H1 (cell line): Measurements from ENCODE around the gene WFDC1. TPM values are rescaled to one million over a fixed set of nuclear protein-coding genes. Genes with fewer than 3 reads are reported as not detected.

Source experiments
- CTCF ChIA-PET: fragments of 300-600 bp; sonication (Branson Sonifier 250); formaldehyde crosslinking; loops from one replicate; lab custom pipeline; 2021; ENCODE audit not compliant: partially characterized antibody; lab: Charles Lee
- POLR2A ChIA-PET: fragments of 300-600 bp; sonication (Branson Sonifier 250); formaldehyde crosslinking; loops from one replicate; lab custom pipeline; 2021; ENCODE audit warnings: inconsistent platforms; ENCODE audit not compliant: partially characterized antibody; lab: Charles Lee
- DNase-seq, 2 experiments: peaks; one replicate each; pipeline versions ENCODE4 v3.0.0 to v3.0.0-alpha.2; 2010 to 2022; ENCODE audit warnings: low spot score in 2 of 2, low read depth in 1 of 2, mixed read lengths in 1 of 2
- FAIRE-seq: peaks from 2 replicates; lab custom pipeline; 2011; peaks lifted over from hg19 to GRCh38; lab: Jason Lieb, UNC
- H2AFZ ChIP-seq: 2 replicates; pipeline ENCODE4 v1.8.1; 2012; ENCODE audit warnings: low read length, inconsistent platforms
- H2AK5ac ChIP-seq: 2 replicates; pipeline ENCODE4 v1.6.1; 2013; ENCODE audit warnings: low read depth, low read length
- H2BK120ac ChIP-seq: replicated peaks from 2 replicates; pipeline ENCODE3; 2013; ENCODE audit warnings: low read depth, low read length, inconsistent platforms
- H2BK12ac ChIP-seq: 2 replicates; pipeline ENCODE4 v1.6.1; 2013; ENCODE audit warnings: low read depth, low read length
- H2BK15ac ChIP-seq: 2 replicates; pipeline ENCODE4 v1.6.1; 2013; ENCODE audit warnings: low read length
- H2BK20ac ChIP-seq: 2 replicates; pipeline ENCODE4 v1.6.1; 2013; ENCODE audit warnings: low read length
- H2BK5ac ChIP-seq: 2 replicates; pipeline ENCODE4 v1.6.1; 2013; ENCODE audit warnings: low read depth, low read length
- H3K14ac ChIP-seq: 2 replicates; pipeline ENCODE4 v1.6.1; 2013; ENCODE audit warnings: inconsistent platforms; ENCODE audit not compliant: insufficient read length
- H3K18ac ChIP-seq: 2 replicates; pipeline ENCODE4 v1.6.1; 2013; ENCODE audit warnings: low read length; ENCODE audit errors: extremely low read depth
- H3K23ac ChIP-seq: 2 replicates; pipeline ENCODE4 v1.6.1; 2013; ENCODE audit warnings: inconsistent platforms; ENCODE audit not compliant: insufficient read length
- H3K23me2 ChIP-seq: 2 replicates; pipeline ENCODE4 v1.6.1; 2013; ENCODE audit warnings: low read depth, low read length
- H3K27ac ChIP-seq: 2 replicates; pipeline ENCODE4 v1.6.1; 2011; ENCODE audit warnings: low read depth, low read length, inconsistent platforms
- H3K27me3 ChIP-seq, 4 experiments: replicated peaks in 1 of 4; 1 replicate in 1 of 4; 2 replicates in 3 of 4; pipeline versions ENCODE4 v1.6.1 to v1.8.1; 2011 to 2013; ENCODE audit warnings: low read length in 3 of 4, mild to moderate bottlenecking in 3 of 4, inconsistent platforms in 2 of 4, mixed read lengths in 2 of 4, moderate library complexity in 1 of 4; ENCODE audit not compliant: control insufficient read depth in 3 of 4, insufficient read depth in 3 of 4; ENCODE audit errors: extremely low read depth in 1 of 4
- H3K36me3 ChIP-seq, 4 experiments: 2 replicates each; pipeline versions ENCODE4 v1.6.1 to v1.8.1; 2011 to 2013; ENCODE audit warnings: mild to moderate bottlenecking in 4 of 4, low read length in 3 of 4, moderate library complexity in 2 of 4, control low read depth in 1 of 4, inconsistent platforms in 1 of 4; ENCODE audit not compliant: insufficient read depth in 4 of 4, control insufficient read depth in 2 of 4
- H3K4ac ChIP-seq: replicated peaks from 2 replicates; pipeline ENCODE3; 2013; ENCODE audit warnings: low read length, low read depth, mixed read lengths, inconsistent platforms; ENCODE audit not compliant: insufficient read length
- H3K4me1 ChIP-seq, 4 experiments: replicated peaks in 1 of 4; 1 replicate in 1 of 4; 2 replicates in 3 of 4; pipeline versions ENCODE4 v1.6.1 to v1.8.1; 2011 to 2013; ENCODE audit warnings: low read length in 3 of 4, inconsistent platforms in 2 of 4, mixed read lengths in 1 of 4; ENCODE audit not compliant: insufficient read depth in 4 of 4, control insufficient read depth in 3 of 4
- H3K4me2 ChIP-seq, 2 experiments: 2 replicates each; pipeline versions ENCODE4 v1.6.1 to v1.8.1; 2011 to 2013; ENCODE audit warnings: low read depth in 2 of 2, low read length in 2 of 2, control low read depth in 1 of 2, inconsistent platforms in 1 of 2, mild to moderate bottlenecking in 1 of 2; ENCODE audit not compliant: insufficient read depth in 1 of 2
- H3K4me3 ChIP-seq, 4 experiments: fragments of 200-600, 300-600 bp in 1 of 4; sonication (generic), shearing (Covaris generic), sonication (Bioruptor Twin) in 1 of 4; 2 replicates each; pipeline versions ENCODE4 v1.5.1 to v1.8.1; 2011 to 2016; ENCODE audit warnings: low read length in 4 of 4, low read depth in 3 of 4, control low read depth in 2 of 4, inconsistent platforms in 2 of 4, mild to moderate bottlenecking in 2 of 4, mixed read lengths in 1 of 4, moderate library complexity in 1 of 4; ENCODE audit not compliant: insufficient read depth in 2 of 4; ENCODE audit errors: extremely low read depth in 1 of 4
- H3K56ac ChIP-seq: replicated peaks from 2 replicates; pipeline ENCODE3; 2013; ENCODE audit warnings: low read depth, mild to moderate bottlenecking, mixed read lengths, low read length, inconsistent platforms; ENCODE audit not compliant: insufficient read length
- H3K79me1 ChIP-seq: 2 replicates; pipeline ENCODE4 v1.6.1; 2013; ENCODE audit warnings: low read depth, low read length, control low read depth
- H3K79me2 ChIP-seq, 2 experiments: 2 replicates each; pipeline versions ENCODE4 v1.6.1 to v1.8.1; 2012 to 2013; ENCODE audit warnings: low read length in 2 of 2, mild to moderate bottlenecking in 2 of 2, inconsistent platforms in 1 of 2; ENCODE audit not compliant: insufficient read depth in 2 of 2, control insufficient read depth in 1 of 2
- H3K9ac ChIP-seq, 4 experiments: replicated peaks in 1 of 4; 1 replicate in 1 of 4; 2 replicates in 3 of 4; pipeline versions ENCODE4 v1.6.1 to v1.8.1; 2011 to 2013; ENCODE audit warnings: low read depth in 3 of 4, low read length in 3 of 4, control low read depth in 2 of 4, mild to moderate bottlenecking in 2 of 4, moderate library complexity in 2 of 4, inconsistent platforms in 1 of 4; ENCODE audit errors: extremely low read depth in 1 of 4
- H3K9me3 ChIP-seq, 2 experiments: 2 replicates each; pipeline versions ENCODE4 v1.6.1 to v1.8.1; 2012 to 2013; ENCODE audit warnings: mild to moderate bottlenecking in 2 of 2, moderate library complexity in 2 of 2, control low read depth in 1 of 2, inconsistent platforms in 1 of 2, low read depth in 1 of 2, low read length in 1 of 2, mixed read lengths in 1 of 2; ENCODE audit not compliant: insufficient read depth in 2 of 2
- H4K20me1 ChIP-seq, 2 experiments: replicated peaks in 1 of 2; 2 replicates each; pipeline versions ENCODE3 to v1.8.1; 2011 to 2013; ENCODE audit warnings: inconsistent platforms in 2 of 2, low read length in 2 of 2, mild to moderate bottlenecking in 1 of 2; ENCODE audit not compliant: insufficient read depth in 2 of 2, control insufficient read depth in 1 of 2
- H4K5ac ChIP-seq: 2 replicates; pipeline ENCODE4 v1.6.1; 2013; ENCODE audit warnings: low read length, low read depth, mixed read lengths, inconsistent platforms; ENCODE audit not compliant: insufficient read length
- H4K8ac ChIP-seq: 2 replicates; pipeline ENCODE4 v1.8.0; 2013; ENCODE audit warnings: mild to moderate bottlenecking, moderate library complexity, low read length, inconsistent platforms; ENCODE audit not compliant: insufficient read depth; ENCODE audit errors: extremely low read depth
- H4K91ac ChIP-seq: replicated peaks from 2 replicates; pipeline ENCODE3; 2013; ENCODE audit warnings: low read length, mixed read lengths, inconsistent platforms; ENCODE audit not compliant: insufficient read length
- WGBS, 2 experiments: shearing (Covaris generic) in 1 of 2; methylation state at CpG; one replicate each; pipeline versions ENCODE4 v1.1.6 to v1.1.7; 2013 to 2015; ENCODE audit warnings: low lambda C conversion rate in 2 of 2, mixed read lengths in 2 of 2, inconsistent platforms in 1 of 2, low coverage in 1 of 2, missing lambda C conversion rate in 1 of 2; ENCODE audit not compliant: insufficient replicate concordance in 2 of 2, insufficient coverage in 1 of 2, insufficient read length in 1 of 2; ENCODE audit errors: extremely low coverage in 1 of 2, missing lambda C conversion rate in 1 of 2; 5-methylcytosine and 5-hydroxymethylcytosine counted together
- polyA plus RNA-seq, 7 experiments: library from polyadenylated mRNA; depleted of rRNA in 3 of 7; stranded (reverse) in 5 of 7; unstranded in 2 of 7; fragments of >200 nt in 5 of 7; fragments of 200-250 nt in 2 of 7; gene quantifications; 1 replicate in 5 of 7; 2 replicates in 1 of 7; 4 replicates in 1 of 7; pipeline versions ENCODE4 v1.2.1 to v1.2.3, GENCODE V29; 2011 to 2013; ENCODE audit warnings: missing spikeins in 2 of 7, mixed read lengths in 2 of 7
- total RNA-seq: library from RNA; stranded (reverse); fragmentation: NEBNext Ultra II Directional; extraction: Animal tissue kit (Norgen Biotek cat#: 25700); gene quantifications from 2 replicates; pipeline ENCODE4 v1.2.1, GENCODE V29; 2021
- TF ChIP-seq, protein P1 (sequence below): IDR thresholded peaks from 2 replicates; pipeline ENCODE4 v1.6.1; 2012; ENCODE audit warnings: inconsistent platforms

The WFDC1 gene
- total and polyA plus RNA-seq, 2 of the 8 experiments (the other 6 are each of a cell fraction or from before 2014, with no cell fraction given), result 0.70 to 1.1 TPM

DNA sequence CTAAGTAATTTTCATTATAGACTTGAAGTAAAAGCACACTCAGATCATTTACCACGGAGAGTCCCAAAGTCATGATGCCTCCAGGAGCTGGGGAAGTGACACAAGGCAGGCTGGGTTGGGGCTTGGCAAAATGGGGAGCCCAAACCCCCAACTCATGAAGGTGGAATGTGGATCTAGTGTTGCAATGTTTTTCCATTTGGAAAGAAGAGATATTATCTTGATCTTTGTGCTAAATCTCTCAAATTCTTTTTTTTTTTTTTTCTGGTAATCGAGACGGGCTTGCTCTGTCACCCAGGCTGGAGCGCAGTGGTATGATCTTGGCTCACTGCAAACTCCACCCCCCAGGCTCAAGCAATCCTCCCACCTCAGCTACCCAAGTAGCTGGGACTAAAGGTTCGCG, 47.3 kb upstream of the WFDC1 start:
- POLR2A ChIA-PET, result no interaction called here
- H2BK5ac ChIP-seq, result no peak overlapping the region
- H3K4ac ChIP-seq, result no peak overlapping the region
- FAIRE-seq (no peak), DNase-seq (no peak)
- H3K79me1 ChIP-seq, result no peaks in the 10 kb centered on the region
- H4K8ac ChIP-seq, result no peak overlapping the region; the same call in 1 of the 2 replicates
- CTCF ChIA-PET, result no interaction called here
- H3K36me3 ChIP-seq, result no peaks in the 10 kb centered on the region
- H2BK120ac ChIP-seq, result no peak overlapping the region
- no peak overlapping the region for H3K4me3 ChIP-seq
- H2AK5ac ChIP-seq, result no peak overlapping the region
- H4K5ac ChIP-seq, result no peak overlapping the region
- no peaks in the 10 kb centered on the region; a peak in 1 of 4 replicates for H3K9me3 ChIP-seq
- H3K23me2 ChIP-seq, result no peaks in the 10 kb centered on the region
- no peaks in the 10 kb centered on the region for H3K27me3 ChIP-seq
- H2BK20ac ChIP-seq, result no peak overlapping the region
- H3K56ac ChIP-seq, result no peak overlapping the region
- no peak overlapping the region for H3K9ac ChIP-seq
- no peaks in the 10 kb centered on the region for H3K79me2 ChIP-seq
- H4K20me1 ChIP-seq, result no peaks in the 10 kb centered on the region
- no peak overlapping the region for H3K27ac ChIP-seq
- no peak overlapping the region for H2BK15ac ChIP-seq
- 87% methylated on average over 6 of the region's 6 CpGs; no CpG with 5 or more reads in 1 of the 2 experiments for WGBS, 2 experiments
- no peak overlapping the region for H4K91ac ChIP-seq
- no peaks in the 10 kb centered on the region for H3K4me1 ChIP-seq
- no peak overlapping the region for H3K4me2 ChIP-seq
- H3K23ac ChIP-seq, result no peak overlapping the region
- H3K18ac ChIP-seq, result no peak overlapping the region
- no peak overlapping the region for H3K14ac ChIP-seq
- no peak overlapping the region for H2AFZ ChIP-seq
- H2BK12ac ChIP-seq, result no peak overlapping the region
- TF ChIP-seq, protein P1, sequence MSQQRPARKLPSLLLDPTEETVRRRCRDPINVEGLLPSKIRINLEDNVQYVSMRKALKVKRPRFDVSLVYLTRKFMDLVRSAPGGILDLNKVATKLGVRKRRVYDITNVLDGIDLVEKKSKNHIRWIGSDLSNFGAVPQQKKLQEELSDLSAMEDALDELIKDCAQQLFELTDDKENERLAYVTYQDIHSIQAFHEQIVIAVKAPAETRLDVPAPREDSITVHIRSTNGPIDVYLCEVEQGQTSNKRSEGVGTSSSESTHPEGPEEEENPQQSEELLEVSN, result no peak
